HG02938 (cell line): Measurements from ENCODE around the gene DGKI.

Experiments
- ATAC-seq: cut with Tn5 transposase; IDR thresholded peaks from one replicate; pipeline ENCODE4 v1.9.1; 2021; ENCODE audit warnings: mild to moderate bottlenecking, moderate library complexity; ENCODE audit not compliant: unreplicated experiment

Gene DGKI

GRCh38 chr7:137609500-137609899 is 237.3 kb downstream of the DGKI start:
- ATAC-seq, result no peak

- ATAC-seq, result no peak
These were observed 240.6 kb downstream of the DGKI start for GRCh38 chr7:137606061-137606674.

GRCh38 chr7:137603043-137603442 is 243.7 kb downstream of the DGKI start:
- ATAC-seq, result no peak

GRCh38 chr7:137601642-137602041 is 245.1 kb downstream of the DGKI start:
- no peak for ATAC-seq

GRCh38 chr7:137597856-137598255 is 248.9 kb downstream of the DGKI start:
- ATAC-seq, result no peak

GRCh38 chr7:137593115-137593711 is 253.6 kb downstream of the DGKI start:
- ATAC-seq, result no peak

GRCh38 chr7:137592232-137592896 is 254.4 kb downstream of the DGKI start:
- peak; percentile 58 for ATAC-seq

- no peak for ATAC-seq
These were observed 255.3 kb downstream of the DGKI start for GRCh38 chr7:137591421-137591837.

GRCh38 chr7:137590756-137591305 is 255.9 kb downstream of the DGKI start:
- no peak for ATAC-seq

- ATAC-seq, result no peak
These were observed 256.6 kb downstream of the DGKI start for GRCh38 chr7:137590071-137590755.

GRCh38 chr7:137587326-137587725 is 259.4 kb downstream of the DGKI start:
- no peak for ATAC-seq

GRCh38 chr7:137585591-137585990 is 261.2 kb downstream of the DGKI start:
- no peak for ATAC-seq

- no peak for ATAC-seq
These were observed 263.6 kb downstream of the DGKI start for GRCh38 chr7:137583172-137583571.

- ATAC-seq, result no peak
These were observed 266.7 kb downstream of the DGKI start for GRCh38 chr7:137579913-137580640.

- ATAC-seq, result no peak
These were observed 268.2 kb downstream of the DGKI start for GRCh38 chr7:137578541-137578940.

GRCh38 chr7:137577184-137577583 is 269.6 kb downstream of the DGKI start:
- no peak for ATAC-seq

GRCh38 chr7:137576481-137576880 is 270.3 kb downstream of the DGKI start:
- no peak for ATAC-seq

- no peak for ATAC-seq
These were observed 272.0 kb downstream of the DGKI start for GRCh38 chr7:137574812-137575211.

GRCh38 chr7:137572056-137572784 is 274.6 kb downstream of the DGKI start:
- no peak for ATAC-seq

GRCh38 chr7:137564677-137565076 is 282.1 kb downstream of the DGKI start:
- no peak for ATAC-seq
